Esophagus (tissue), 2 donors: Measurements from ENCODE around the gene RET. TPM values are rescaled to one million over a fixed set of nuclear protein-coding genes. Genes with fewer than 3 reads are reported as not detected.

Experiments
- H3K27ac ChIP-seq, 2 donors: one replicate each; pipeline ENCODE4 v1.5.1; 2013; ENCODE audit warnings: low read depth in 2 of 2, mild to moderate bottlenecking in 2 of 2, inconsistent platforms in 1 of 2, low read length in 1 of 2, moderate library complexity in 1 of 2
- H3K27me3 ChIP-seq, 2 donors: one replicate each; pipeline ENCODE4 v1.6.1; 2013; ENCODE audit warnings: low read length in 2 of 2, control low read depth in 1 of 2, mild to moderate bottlenecking in 1 of 2; ENCODE audit not compliant: insufficient read depth in 2 of 2, control insufficient read depth in 1 of 2
- H3K36me3 ChIP-seq, 2 donors: one replicate each; pipeline ENCODE4 v1.6.1; 2013; ENCODE audit warnings: low read length in 1 of 2; ENCODE audit not compliant: control insufficient read depth in 2 of 2, insufficient read depth in 2 of 2
- H3K4me1 ChIP-seq, 2 donors: one replicate each; pipeline ENCODE4 v1.6.1; 2013; ENCODE audit warnings: low read length in 1 of 2; ENCODE audit not compliant: control insufficient read depth in 2 of 2, insufficient read depth in 2 of 2
- H3K4me3 ChIP-seq, 2 donors: one replicate each; pipeline ENCODE4 v1.5.1; 2013; ENCODE audit warnings: low read length in 2 of 2, mild to moderate bottlenecking in 2 of 2, low read depth in 1 of 2, moderate library complexity in 1 of 2
- H3K9me3 ChIP-seq, 2 donors: one replicate each; pipeline ENCODE4 v1.6.1; 2013; ENCODE audit warnings: mild to moderate bottlenecking in 2 of 2, low read depth in 1 of 2, low read length in 1 of 2, moderate library complexity in 1 of 2; ENCODE audit not compliant: control insufficient read depth in 2 of 2, insufficient read depth in 1 of 2
- WGBS, 2 donors: extraction: QIAGEN DNeasy Blood & Tissue Kit; methylation state at CpG; one replicate each; pipeline ENCODE4 v1.1.7; 2013; 5-methylcytosine and 5-hydroxymethylcytosine counted together
- polyA plus RNA-seq, 2 donors: library from polyadenylated mRNA; stranded (reverse); fragments of 200-250 nt; gene quantifications; one replicate each; pipeline ENCODE4 v1.2.3, GENCODE V29; 2013
- donor health status: healthy with polysubstance abuse.
- donor health status: Bipolar disorder and iron deficiency.

Gene RET
- polyA plus RNA-seq, 2 donors, result 0.07 to 0.10 TPM

DNA sequence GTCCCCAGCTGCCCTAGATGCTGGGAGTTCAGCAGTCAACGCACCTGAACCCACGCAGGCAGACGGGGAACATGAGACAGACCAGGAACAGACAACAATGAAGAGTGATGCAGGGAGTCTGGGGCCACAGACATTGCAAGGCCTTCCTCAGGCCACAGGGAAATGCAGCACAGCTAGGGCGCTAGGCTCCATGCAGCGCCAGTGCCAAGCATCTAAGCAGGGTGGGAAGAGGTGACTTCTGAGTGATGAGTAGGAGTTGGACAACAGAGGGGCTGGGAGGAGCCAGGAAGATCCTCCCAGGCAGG is 7.7 kb upstream of the RET start:
- Histone ChIP-seq H3K9me3 (no peaks in the 10 kb centered on the region), H3K4me3 (no peak overlapping the region), H3K36me3 (no peaks in the 10 kb centered on the region), H3K4me1 (no peaks in the 10 kb centered on the region), H3K27ac (no peak overlapping the region), H3K27me3 (no peaks in the 10 kb centered on the region)
- WGBS, 2 donors, result 89% methylated on average over 5 of the region's 5 CpGs

DNA sequence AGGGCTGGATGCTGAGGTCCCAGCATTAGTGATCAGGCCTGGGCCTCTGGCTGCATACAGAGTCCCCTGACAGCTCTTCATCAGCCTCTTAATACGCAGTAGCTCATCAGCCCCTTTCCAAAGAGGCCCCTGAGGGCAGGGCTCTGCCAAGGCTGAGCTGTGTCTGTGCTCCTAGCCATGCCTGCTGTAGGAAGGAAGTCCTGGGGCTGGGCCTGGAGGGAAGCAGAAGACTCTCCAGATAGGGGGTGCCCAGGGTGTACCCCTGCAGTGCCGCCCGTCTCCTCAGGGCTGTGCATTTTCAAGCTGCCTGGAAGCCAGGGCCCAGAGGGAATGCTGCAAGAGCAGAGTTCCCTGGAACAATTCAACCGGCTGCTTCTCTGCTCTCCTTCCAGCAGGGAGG is 7.3 kb upstream of the RET start:
- no peaks in the 10 kb centered on the region for H3K36me3 ChIP-seq
- no peaks in the 10 kb centered on the region for H3K4me1 ChIP-seq
- no peaks in the 10 kb centered on the region for H3K27me3 ChIP-seq
- no peak overlapping the region for H3K27ac ChIP-seq
- WGBS, 2 donors, result 82 to 89% methylated on average over 4 of the region's 4 CpGs
- H3K9me3 ChIP-seq, result no peaks in the 10 kb centered on the region
- no peak overlapping the region for H3K4me3 ChIP-seq

DNA sequence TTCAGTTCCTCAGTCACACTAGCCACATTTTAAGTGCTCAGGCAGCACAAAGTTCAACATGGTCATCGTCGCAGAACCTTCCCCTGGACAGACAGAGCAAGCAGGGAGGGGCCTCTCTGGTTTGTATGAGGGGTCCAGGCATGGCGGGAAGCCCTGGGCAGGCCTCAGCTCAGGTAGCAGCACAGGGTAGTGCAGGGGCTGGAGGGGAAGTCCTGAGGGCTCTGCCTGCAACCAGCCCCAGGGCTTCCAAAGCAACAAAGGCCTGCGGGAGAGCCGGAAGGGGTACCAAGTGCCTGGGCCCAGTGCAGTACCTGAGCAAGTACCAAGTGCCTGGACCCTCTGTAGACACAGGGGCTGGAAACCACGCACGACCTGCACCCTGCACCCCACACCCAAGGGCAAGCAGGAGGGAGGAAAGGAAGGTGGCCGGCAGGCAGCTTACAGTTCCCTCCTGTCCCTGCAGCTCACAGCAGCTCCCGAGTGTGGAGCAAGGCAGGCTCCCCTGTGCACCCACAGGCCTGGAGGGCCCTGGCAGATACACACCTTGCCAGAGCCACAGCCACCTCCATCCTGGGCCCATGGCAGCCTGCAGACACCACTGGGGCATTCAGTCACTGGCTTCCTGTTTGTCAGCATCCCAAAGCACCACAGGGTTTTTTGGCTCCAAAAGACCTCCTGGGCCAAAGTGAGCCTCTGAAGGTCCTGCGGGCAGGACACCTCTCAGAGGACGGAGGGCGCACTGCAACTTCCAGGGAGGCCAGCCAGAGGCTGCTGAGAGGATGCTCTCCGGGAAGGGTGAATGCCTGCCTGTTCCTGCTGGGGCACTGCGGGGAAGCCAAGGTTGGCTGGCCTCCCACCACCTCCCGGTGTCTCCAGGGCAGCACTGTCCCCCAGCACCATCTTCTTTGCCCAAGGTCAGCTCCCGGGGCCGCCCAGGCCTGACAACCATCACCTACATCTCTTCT is 6.5 kb upstream of the RET start:
- no peaks in the 10 kb centered on the region for H3K9me3 ChIP-seq
- H3K36me3 ChIP-seq, result no peaks in the 10 kb centered on the region
- no peaks in the 10 kb centered on the region for H3K4me1 ChIP-seq
- H3K27ac ChIP-seq, result no peak overlapping the region
- no peak overlapping the region for H3K4me3 ChIP-seq
- no peaks in the 10 kb centered on the region for H3K27me3 ChIP-seq
- 82 to 83% methylated on average over 17 of the region's 17 CpGs for WGBS, 2 donors

DNA sequence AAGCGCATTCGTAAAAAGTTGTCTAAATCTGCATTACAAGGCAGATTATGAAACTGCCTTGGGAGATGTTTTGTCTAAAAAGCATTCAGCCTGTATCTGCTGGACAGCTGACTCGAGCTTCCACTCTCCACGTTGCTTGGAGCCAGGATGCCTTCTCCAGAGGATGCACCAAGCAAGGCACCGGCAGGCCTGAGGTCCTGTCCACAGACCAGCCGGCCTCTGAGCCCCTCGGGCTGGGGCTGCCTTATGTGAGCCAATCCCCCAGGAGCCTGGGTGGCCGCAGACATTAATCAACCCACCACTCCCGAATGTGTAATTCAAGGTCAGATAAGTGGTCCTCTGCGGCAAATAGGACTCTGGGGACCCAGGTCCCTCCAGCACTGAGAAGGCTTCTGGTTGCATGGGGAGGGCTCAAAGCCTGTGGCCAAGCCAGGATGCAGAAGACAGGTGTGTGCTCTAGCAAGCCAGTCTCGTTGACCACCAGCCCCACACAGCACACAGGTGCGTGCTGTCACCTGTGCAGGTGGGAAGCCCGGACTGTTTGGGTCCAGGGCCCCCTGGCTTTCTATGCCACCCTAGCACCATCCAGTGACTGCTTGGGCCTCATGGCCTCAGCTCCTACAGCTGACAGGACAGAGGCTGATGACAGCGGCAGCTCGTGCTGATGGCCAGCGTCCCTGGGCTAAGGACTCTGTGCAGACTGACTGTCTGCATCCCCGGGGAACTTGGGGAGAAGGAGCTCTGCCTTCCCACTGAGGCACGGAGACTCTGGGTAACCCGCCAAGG is 4.8 kb upstream of the RET start:
- H3K36me3 ChIP-seq, result no peaks in the 10 kb centered on the region
- 78 to 83% methylated on average over 19 of the region's 19 CpGs for WGBS, 2 donors
- H3K9me3 ChIP-seq, result no peaks in the 10 kb centered on the region
- H3K27ac ChIP-seq, result no peak overlapping the region
- peaks cover 0 to 2% of the 10 kb centered on the region in 2 donors for H3K27me3 ChIP-seq
- H3K4me3 ChIP-seq, result no peak overlapping the region
- H3K4me1 ChIP-seq, result peaks cover 0 to 5% of the 10 kb centered on the region in 2 donors

DNA sequence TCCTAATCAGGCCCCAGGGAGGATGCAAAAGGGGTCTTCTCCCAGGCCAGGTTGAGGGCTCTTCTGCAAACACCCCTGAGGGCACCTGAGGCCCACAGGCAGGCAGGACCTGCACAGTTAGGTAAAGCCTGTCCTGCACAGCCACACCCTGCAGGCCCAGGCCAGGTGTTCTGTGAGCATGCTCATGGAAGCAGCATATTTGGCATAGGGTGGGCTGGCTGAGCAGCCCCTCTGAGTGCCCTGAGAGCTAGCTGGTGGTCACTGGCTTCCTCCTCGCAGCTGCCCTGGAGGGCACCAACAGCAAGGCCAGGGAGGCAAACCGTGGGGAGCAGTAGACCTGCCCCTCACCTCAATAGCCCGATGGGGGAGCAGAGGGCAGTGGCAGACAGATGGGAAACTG is 3.7 kb upstream of the RET start:
- H3K27me3 ChIP-seq, result peaks cover 2% of the 10 kb centered on the region in 2 donors
- peaks cover 0 to 12% of the 10 kb centered on the region in 2 donors for H3K4me1 ChIP-seq
- H3K27ac ChIP-seq, result no peak overlapping the region
- no peak overlapping the region for H3K4me3 ChIP-seq
- no peaks in the 10 kb centered on the region for H3K36me3 ChIP-seq
- WGBS, 2 donors, result 83 to 84% methylated on average over 3 of the region's 3 CpGs
- no peaks in the 10 kb centered on the region for H3K9me3 ChIP-seq

DNA sequence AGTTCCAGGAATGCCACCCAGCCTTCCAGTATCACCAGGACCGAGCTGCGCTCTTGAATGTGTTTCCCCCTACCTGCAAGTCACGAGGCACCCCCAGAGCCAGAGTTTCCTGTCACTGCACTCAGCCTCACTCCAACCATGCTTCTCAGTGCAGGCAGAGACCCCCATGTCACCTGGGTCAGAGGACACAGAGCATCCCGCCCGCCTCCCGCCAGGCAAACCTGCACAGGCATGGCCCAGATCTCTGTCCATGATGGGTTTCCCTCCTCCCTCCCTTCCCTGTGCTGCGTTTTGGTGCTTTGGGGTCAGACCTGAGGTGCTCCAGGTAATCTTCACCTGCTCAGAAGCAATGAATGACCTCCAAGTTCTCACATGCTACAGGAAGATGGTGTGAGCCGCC is 3.1 kb upstream of the RET start:
- no peak overlapping the region for H3K27ac ChIP-seq
- H3K27me3 ChIP-seq, result peaks cover 2 to 4% of the 10 kb centered on the region in 2 donors
- WGBS, 2 donors, result 85 to 87% methylated on average over 8 of the region's 8 CpGs
- no peaks in the 10 kb centered on the region for H3K36me3 ChIP-seq
- H3K4me1 ChIP-seq, result peaks cover 0 to 12% of the 10 kb centered on the region in 2 donors
- no peak overlapping the region for H3K4me3 ChIP-seq
- no peaks in the 10 kb centered on the region for H3K9me3 ChIP-seq

DNA sequence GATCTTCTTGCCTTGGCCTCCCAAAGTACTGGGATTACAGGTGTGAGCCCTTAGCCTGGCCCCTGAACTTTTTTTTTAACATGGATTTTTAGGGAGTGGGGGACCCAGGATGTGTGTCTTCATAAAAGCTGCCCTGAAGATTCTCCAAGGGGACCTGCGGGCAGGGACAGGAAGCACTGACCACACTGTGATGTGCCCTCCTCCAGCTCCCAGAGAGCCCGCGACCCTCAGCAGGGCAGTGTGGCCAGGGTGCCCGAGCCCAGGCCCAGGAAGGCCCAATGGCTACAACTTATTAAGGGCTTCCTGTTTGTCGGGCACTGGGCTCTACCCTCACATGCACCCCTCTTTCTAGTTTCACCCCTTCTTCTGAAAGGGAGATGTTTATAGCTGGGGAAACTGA is 2.5 kb upstream of the RET start:
- Histone ChIP-seq H3K36me3 (no peaks in the 10 kb centered on the region), H3K27me3 (peaks cover 2 to 4% of the 10 kb centered on the region in 2 donors), H3K9me3 (peaks cover 0 to 2% of the 10 kb centered on the region in 2 donors), H3K4me1 (peaks cover 0 to 12% of the 10 kb centered on the region in 2 donors), H3K4me3 (no peak overlapping the region), H3K27ac (no peak overlapping the region)
- WGBS, 2 donors, result 91 to 92% methylated on average over 5 of the region's 5 CpGs

DNA sequence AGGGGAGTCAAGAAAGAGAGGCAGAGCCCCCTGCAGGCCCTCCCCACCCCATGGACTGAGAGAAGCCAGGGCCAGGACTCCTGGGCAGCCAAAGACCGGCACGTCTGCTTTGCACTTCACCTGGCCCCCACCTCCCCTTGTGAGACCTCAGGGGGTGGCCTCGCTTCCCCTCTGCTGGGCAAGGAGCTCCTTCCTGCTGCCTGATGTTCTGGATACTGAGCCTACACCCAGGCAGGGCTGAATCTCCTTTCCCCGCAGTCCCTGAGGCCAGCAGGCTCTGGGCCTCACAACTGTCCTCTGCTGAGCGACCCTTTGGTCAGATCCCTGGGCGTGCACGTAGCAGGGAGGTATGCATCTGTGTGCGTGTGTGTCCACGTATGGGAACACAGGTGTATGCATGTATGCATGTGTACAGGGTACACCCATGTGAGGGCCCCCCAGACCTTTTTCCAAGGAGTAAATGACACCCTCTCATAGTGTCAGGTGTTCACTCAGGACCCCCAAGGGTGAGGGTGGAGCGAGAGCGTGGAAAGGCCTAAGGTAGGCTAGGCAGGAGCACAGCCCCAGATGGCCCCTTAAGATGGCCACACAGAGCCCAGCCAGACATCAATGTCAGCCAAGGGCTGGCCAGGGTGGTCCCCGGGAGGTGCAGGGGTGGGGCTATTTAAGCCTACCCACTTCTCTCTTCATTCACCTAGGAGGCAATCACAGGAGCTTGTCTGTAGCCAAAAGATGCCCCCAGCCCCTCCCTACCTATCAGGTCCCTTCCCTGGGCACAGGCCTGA is 1.9 kb upstream of the RET start:
- H3K4me1 ChIP-seq, result peaks cover 0 to 12% of the 10 kb centered on the region in 2 donors
- H3K4me3 ChIP-seq, result no peak overlapping the region
- 91 to 92% methylated on average over 12 of the region's 12 CpGs for WGBS, 2 donors
- H3K27me3 ChIP-seq, result peaks cover 2 to 4% of the 10 kb centered on the region in 2 donors
- H3K27ac ChIP-seq, result no peak overlapping the region
- H3K36me3 ChIP-seq, result no peaks in the 10 kb centered on the region
- H3K9me3 ChIP-seq, result peaks cover 0 to 2% of the 10 kb centered on the region in 2 donors

DNA sequence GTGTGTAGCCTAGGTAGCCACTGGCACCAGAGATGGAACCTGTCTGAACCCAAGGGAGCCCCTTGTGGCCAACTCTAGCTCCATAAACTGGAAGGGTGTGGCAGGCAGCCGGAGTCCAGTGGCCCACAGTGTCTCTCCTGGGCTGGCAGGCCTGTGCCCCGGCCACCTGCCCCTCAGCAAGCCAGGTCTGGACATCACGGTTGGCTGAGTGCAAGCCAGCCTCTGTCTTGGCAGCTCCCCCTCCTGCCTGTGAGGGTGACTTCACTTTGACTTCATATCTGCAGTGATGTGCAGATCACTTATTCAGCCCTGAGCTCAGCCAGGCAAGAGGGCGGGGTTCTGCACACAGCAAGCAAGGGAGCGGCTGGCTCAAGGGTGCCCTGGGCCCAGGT is 1.3 kb upstream of the RET start:
- H3K9me3 ChIP-seq, result peaks cover 0 to 2% of the 10 kb centered on the region in 2 donors
- 72 to 73% methylated on average over 4 to 5 of the region's 5 CpGs for WGBS, 2 donors
- peaks cover 0 to 12% of the 10 kb centered on the region in 2 donors for H3K4me1 ChIP-seq
- H3K4me3 ChIP-seq, result no peak overlapping the region
- H3K36me3 ChIP-seq, result no peaks in the 10 kb centered on the region
- peaks cover 2 to 4% of the 10 kb centered on the region in 2 donors for H3K27me3 ChIP-seq
- H3K27ac ChIP-seq, result no peak overlapping the region
